GM18526 (cell line): ENCODE results near the gene BMERB1.

Source experiments
- POLR2A ChIP-seq: IDR thresholded peaks from 3 replicates; pipeline ENCODE4 v1.6.1; 2011; ENCODE audit not compliant: insufficient read length; ENCODE audit errors: extremely low read depth

BMERB1 gene

GRCh38 chr16:15460601-15461000 lies 26.2 kb downstream of the BMERB1 start:
- no peak for TF ChIP-seq POLR2A

GRCh38 chr16:15461376-15461775 lies 27.0 kb downstream of the BMERB1 start:
- no peak for TF ChIP-seq POLR2A

GRCh38 chr16:15464401-15465186 lies 30.2 kb downstream of the BMERB1 start:
- TF ChIP-seq POLR2A, result no peak

GRCh38 chr16:15466131-15466530 lies 31.7 kb downstream of the BMERB1 start:
- TF ChIP-seq POLR2A, result no peak

- no peak for TF ChIP-seq POLR2A
Observed at GRCh38 chr16:15466886-15467781, 32.7 kb downstream of the BMERB1 start.

GRCh38 chr16:15477802-15478201 lies 43.4 kb downstream of the BMERB1 start:
- no peak for TF ChIP-seq POLR2A

- no peak for TF ChIP-seq POLR2A
Observed at GRCh38 chr16:15482068-15482747, 47.8 kb downstream of the BMERB1 start.

- TF ChIP-seq POLR2A, result no peak
Observed at GRCh38 chr16:15482748-15483298, 48.4 kb downstream of the BMERB1 start.

- no peak for TF ChIP-seq POLR2A
Observed at GRCh38 chr16:15483857-15484256, 49.5 kb downstream of the BMERB1 start.

- no peak for TF ChIP-seq POLR2A
Observed at GRCh38 chr16:15484662-15485061, 50.3 kb downstream of the BMERB1 start.

- no peak for TF ChIP-seq POLR2A
Observed at GRCh38 chr16:15485175-15485574, 50.8 kb downstream of the BMERB1 start.

- no peak for TF ChIP-seq POLR2A
Observed at GRCh38 chr16:15486661-15487060, 52.3 kb downstream of the BMERB1 start.

- TF ChIP-seq POLR2A, result no peak
Observed at GRCh38 chr16:15487336-15488284, 53.2 kb downstream of the BMERB1 start.

- TF ChIP-seq POLR2A, result no peak
Observed at GRCh38 chr16:15489016-15489415, 54.6 kb downstream of the BMERB1 start.

GRCh38 chr16:15490123-15490711 lies 55.8 kb downstream of the BMERB1 start:
- TF ChIP-seq POLR2A, result no peak
